ENCODE measurements around the gene MISP.

MISP gene

GRCh38 chr19:812049-812746 lies 61.3 kb downstream of the MISP start:
- DNase-seq, result no peak

- no peak for DNase-seq
Observed at GRCh38 chr19:812747-813218, 61.9 kb downstream of the MISP start.

GRCh38 chr19:813219-814151 lies 62.6 kb downstream of the MISP start:
- DNase-seq, result no peak

Data from EL (cell line).